Endometrium (tissue), 2 donors: ENCODE measurements around the gene CAPZB.
"Not testable (repeated sequence)": the region's sequence is repeated elsewhere in the genome, so short reads cannot be mapped to it uniquely, and the experiment has no call there.

ENCODE experiments used
- FAIRE-seq: peaks from 2 replicates; lab custom pipeline; 2012; peaks lifted over from hg19 to GRCh38; lab: Jason Lieb, UNC
- donor health status: control.
- donor health status: control.

CAPZB gene

GRCh38 chr1:19485362-19486187 is at the start of gene CAPZB:
Gene CAPZB (minus strand): TSS chr1:19485539. CDS start chr1:19485438, 101 bp downstream.
- no peak for FAIRE-seq

- FAIRE-seq: no peak
Measured at GRCh38 chr1:19534281-19534680, 48.9 kb upstream of the CAPZB start.

DNA sequence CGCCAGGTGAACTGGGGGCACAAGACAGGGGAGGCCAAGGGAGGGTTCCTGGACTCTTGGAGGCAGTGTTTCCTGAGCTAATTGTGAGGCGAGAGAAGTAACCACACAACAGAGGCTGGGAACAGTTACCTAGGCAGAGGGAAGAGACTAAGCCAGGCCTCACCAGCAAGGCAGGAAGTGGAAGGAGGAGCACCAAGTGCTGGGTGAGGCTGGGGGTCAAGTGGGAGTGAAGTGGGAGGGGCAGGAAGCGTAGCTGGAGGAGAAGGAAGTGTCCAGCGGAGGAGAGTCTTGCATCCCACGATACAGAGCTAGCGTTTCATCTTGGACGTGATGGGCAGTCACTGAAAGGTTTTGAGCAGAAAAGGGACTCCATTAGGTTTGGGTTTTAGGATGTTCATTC is 48.3 kb upstream of the CAPZB start:
- FAIRE-seq: no peak

- FAIRE-seq: no peak
Measured at GRCh38 chr1:19532519-19532918, 47.2 kb upstream of the CAPZB start.

DNA sequence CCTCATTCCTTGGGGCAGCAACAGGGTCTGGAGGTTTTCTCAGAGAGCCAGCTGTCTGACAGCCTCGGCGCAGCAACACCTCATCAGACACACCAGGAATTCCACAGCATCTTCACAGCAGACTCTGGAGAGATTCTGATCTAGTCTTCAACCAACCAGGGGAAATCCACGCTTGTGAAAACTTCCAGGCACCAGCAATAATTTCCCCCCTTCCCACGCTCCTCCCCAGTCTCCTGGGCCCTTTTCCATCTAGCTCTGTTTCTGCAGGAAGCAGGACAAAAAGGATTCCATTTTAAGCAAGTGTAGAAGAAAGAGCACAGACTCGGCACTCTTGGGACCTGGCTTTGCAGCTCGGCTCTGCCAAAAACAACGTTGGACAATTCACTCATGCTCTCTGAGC is 44.3 kb upstream of the CAPZB start:
- no peak for FAIRE-seq

- FAIRE-seq: no peak
Measured at GRCh38 chr1:19528438-19528837, 43.1 kb upstream of the CAPZB start.

- no peak for FAIRE-seq
Measured at GRCh38 chr1:19525607-19526545, 40.5 kb upstream of the CAPZB start.

GRCh38 chr1:19524791-19525190 is 39.5 kb upstream of the CAPZB start:
- no peak for FAIRE-seq

DNA sequence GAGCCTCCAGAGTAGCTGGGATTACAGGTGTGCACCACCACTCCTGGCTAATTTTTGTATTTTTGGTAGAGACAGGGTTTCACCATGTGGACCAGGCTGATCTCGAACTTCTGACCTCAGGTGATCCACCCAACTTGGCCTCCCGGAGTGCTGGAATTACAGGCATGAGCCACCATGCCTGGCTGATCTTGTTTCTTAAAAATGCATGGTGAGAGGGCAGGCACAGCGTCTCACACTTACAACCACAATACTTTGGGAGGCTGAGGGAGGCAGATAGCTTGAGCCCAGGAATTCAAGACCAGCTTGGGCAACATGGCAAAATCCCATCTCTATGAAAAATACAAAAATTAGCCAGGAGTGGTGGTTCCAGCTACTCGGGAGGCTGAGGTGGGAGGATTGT is 37.2 kb upstream of the CAPZB start:
- not testable (repeated sequence) for FAIRE-seq

DNA sequence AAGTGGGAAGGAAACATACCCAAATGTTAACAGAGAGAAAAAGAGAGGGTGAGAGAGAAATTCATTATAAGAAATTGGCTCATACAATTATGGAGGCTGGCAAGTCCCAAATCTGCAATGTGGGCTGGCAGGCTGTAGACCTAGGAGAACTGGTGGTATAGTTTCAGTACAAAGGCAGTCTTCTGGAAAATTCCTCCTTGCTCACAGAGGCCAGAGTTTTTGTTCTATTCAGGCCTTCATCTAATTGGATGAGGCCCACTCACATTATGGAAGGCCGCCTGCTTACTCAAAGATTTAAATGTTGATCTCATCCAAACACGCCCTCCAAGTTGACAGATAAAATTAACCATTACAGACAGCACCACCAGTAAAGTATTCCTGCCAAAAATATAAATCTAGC is 36.1 kb upstream of the CAPZB start:
- FAIRE-seq: no peak

DNA sequence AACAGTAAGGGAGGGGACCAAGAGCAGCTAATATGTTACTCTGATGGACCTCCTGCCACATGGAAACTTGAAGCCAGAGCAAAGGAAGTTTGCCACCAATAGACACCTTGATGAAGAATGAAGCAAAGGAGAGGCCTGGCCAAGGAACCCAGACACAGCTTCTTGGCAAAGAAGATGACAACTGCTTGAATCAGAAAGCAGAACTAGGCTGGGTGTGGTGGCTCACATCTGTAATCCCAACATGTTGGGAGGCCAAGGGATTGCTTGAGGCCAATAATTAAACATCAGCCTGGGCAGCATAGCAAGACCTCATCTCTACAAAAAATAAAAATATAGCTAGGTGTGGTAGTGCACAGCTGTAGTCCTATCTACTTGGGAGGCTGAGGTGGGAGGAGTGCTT is 31.7 kb upstream of the CAPZB start:
- FAIRE-seq: no peak

GRCh38 chr1:19515201-19515600 is 29.9 kb upstream of the CAPZB start:
- FAIRE-seq: no peak

- no peak for FAIRE-seq
Measured at GRCh38 chr1:19514391-19514831, 29.1 kb upstream of the CAPZB start.

GRCh38 chr1:19512545-19512944 is 27.2 kb upstream of the CAPZB start:
- FAIRE-seq: no peak

DNA sequence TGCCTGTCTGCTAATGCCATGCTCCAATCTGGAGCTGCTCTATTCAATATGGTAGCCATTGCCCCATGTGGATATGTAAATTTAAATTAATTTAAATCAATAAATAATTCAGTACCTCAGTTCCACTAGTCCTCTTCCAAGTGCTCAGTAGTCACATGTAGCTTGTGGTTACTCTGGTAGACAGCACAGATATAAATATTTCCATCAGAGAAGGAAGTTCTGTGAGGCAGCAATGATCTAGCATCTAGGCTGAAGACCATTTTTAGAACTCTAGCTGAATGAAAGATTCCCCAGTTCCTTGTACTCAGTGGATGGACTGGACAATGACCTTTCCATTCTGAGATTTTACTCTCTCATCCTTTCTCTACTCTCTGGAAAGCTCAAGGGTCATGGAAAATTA is 25.8 kb upstream of the CAPZB start:
- FAIRE-seq: no peak

DNA sequence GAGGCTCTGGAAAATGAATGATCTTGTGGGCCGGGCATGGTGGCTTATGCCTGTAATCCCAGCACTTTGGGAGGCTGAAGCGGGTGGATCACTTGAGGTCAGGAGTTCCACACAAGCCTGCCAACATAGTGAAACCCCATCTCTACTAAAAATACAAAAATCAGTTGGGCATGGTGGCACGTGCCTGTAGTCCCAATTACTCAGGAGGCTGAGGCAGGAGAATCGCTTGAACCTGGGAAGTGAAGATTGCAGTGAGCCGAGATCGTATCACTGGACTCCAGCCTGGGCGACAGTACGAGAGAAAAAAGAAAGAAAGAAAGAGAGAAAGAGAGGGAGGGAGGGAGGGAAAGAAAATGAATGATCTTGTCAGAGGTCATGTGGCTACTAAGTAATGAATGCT is 24.3 kb upstream of the CAPZB start:
- FAIRE-seq: not testable (repeated sequence)

DNA sequence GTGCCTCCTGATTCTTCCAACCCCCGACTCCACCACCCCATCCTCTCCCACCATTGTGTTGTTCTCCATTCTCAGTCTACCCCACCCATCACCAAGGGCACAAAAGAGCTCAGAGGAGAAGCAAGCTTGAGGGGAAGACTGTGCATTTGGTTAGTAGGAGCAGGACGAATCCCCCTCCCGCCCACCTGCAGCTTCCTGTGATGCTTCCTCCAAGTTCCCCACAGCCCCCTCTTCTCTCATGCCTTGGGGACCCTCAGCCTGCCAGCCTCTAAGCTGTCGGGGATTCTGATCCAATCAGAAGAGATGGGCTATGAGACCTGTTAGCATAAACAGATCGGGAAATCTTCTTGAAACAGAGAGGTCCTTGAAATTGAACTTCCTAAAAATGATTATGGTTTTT is 22.2 kb upstream of the CAPZB start:
- FAIRE-seq: no peak

GRCh38 chr1:19505693-19506457 is 20.5 kb upstream of the CAPZB start:
- no peak for FAIRE-seq

DNA sequence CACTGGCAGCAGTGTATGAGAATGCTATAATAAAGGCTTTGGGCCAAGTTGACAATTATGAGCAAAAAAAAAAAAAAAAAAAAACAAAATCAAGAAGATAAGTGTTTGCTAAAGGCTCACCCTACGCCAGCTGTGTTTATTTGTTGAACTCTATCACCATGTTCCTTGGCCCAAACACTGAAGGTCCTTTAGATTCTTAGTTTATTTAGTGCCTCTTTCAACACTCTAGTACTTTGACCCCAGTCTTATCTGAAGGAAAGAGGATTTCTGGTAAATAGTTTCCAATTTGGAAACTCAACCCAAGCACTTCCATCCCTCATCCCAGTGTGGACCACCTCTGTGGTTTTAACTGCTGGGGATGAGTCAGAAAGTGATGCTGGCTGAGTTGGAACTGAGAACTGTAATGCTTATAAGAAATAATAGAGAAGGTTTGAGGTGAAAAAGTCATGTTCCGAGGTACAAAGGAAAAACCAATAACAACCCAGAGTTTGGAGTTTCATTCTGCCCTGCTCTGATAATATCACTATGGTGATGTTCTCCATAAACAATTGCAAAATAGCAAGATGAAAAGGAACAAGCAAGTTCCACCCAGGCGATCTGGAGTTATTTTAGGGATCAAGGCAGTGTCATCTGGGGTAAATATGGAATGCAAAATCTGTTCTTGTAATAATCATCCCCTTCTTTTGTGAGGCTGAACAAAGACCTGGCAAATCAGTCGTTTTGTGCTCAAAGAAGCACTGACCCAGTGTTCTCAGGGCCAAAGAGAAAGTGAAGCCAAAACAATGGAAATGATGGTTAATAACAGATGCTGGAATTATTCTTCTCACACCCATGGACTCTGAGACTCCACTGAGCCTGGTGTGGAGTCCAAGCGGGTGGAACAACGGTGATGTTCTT is 19.7 kb upstream of the CAPZB start:
- FAIRE-seq: peak; percentile 78

DNA sequence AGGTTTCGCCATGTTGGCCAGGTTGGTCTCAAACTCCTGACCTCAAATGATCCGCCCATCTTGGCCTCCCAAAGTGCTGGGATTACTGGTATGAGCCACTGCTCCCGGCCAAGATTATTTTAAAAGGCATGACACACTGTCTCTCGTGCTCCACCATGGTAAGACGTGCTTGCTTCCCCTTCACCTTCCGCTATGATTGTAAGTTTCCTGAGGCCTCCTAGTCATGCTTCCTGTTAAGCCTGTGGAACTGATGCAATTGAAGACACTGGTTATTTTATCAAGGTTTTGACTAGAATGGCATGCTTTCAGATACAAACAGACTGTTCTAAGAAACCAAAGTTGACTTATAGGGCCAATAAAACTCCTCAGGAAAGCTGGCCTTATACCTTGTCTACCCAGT is 16.9 kb upstream of the CAPZB start:
- not testable (repeated sequence) for FAIRE-seq

- not testable (repeated sequence) for FAIRE-seq
Measured at GRCh38 chr1:19499887-19500286, 14.5 kb upstream of the CAPZB start.
